DLD1 (cell line): ENCODE results near the gene SLC12A8.

Experiments
- in situ Hi-C: cut with HindIII; loops from 2 replicates; pipeline ENCODE4 v1.10.0; 2017; ENCODE audit warnings: low sequenced_read_pairs

Gene SLC12A8

GRCh38 chr3:125119752-125120378 is 92.7 kb downstream of the SLC12A8 start:
- in situ Hi-C loops: no loop called here

- in situ Hi-C loops: no loop called here
These were observed 93.9 kb downstream of the SLC12A8 start for GRCh38 chr3:125118600-125118999.

- in situ Hi-C loops: no loop called here
These were observed 94.8 kb downstream of the SLC12A8 start for GRCh38 chr3:125117631-125118191.

GRCh38 chr3:125116311-125117080 is 96.1 kb downstream of the SLC12A8 start:
- in situ Hi-C loops: no loop called here

GRCh38 chr3:125115640-125116039 is 96.9 kb downstream of the SLC12A8 start:
- in situ Hi-C loops: no loop called here

- in situ Hi-C loops: no loop called here
These were observed 99.6 kb downstream of the SLC12A8 start for GRCh38 chr3:125112981-125113380.

GRCh38 chr3:125110876-125111480 is 101.6 kb downstream of the SLC12A8 start:
- in situ Hi-C loops: no loop called here

GRCh38 chr3:125110016-125110875 is 102.3 kb downstream of the SLC12A8 start:
- in situ Hi-C loops: no loop called here

- in situ Hi-C loops: no loop called here
These were observed 103.0 kb downstream of the SLC12A8 start for GRCh38 chr3:125109536-125109925.

- in situ Hi-C loops: no loop called here
These were observed 103.6 kb downstream of the SLC12A8 start for GRCh38 chr3:125108833-125109535.

GRCh38 chr3:125107861-125108567 is 104.5 kb downstream of the SLC12A8 start:
- in situ Hi-C loops: no loop called here

GRCh38 chr3:125107363-125107762 is 105.2 kb downstream of the SLC12A8 start:
- in situ Hi-C loops: no loop called here

- in situ Hi-C loops: no loop called here
These were observed 107.4 kb downstream of the SLC12A8 start for GRCh38 chr3:125105116-125105515.

- in situ Hi-C loops: no loop called here
These were observed 107.9 kb downstream of the SLC12A8 start for GRCh38 chr3:125104639-125105038.

GRCh38 chr3:125103406-125103805 is 109.1 kb downstream of the SLC12A8 start:
- in situ Hi-C loops: no loop called here

GRCh38 chr3:125102470-125102869 is 110.1 kb downstream of the SLC12A8 start:
- in situ Hi-C loops: no loop called here

- in situ Hi-C loops: no loop called here
These were observed 113.8 kb downstream of the SLC12A8 start for GRCh38 chr3:125098611-125099291.

- in situ Hi-C loops: no loop called here
These were observed 121.9 kb downstream of the SLC12A8 start for GRCh38 chr3:125090649-125091048.

GRCh38 chr3:125087768-125088391 is 124.7 kb downstream of the SLC12A8 start:
- in situ Hi-C loops: no loop called here
